ENCODE results near the gene EML1.
A peak's percentile ranks its signal among the peaks of the same experiment; 100 is the strongest.

The EML1 gene

GRCh38 chr14:99793213-99794150 lies at the start of gene EML1:
Gene EML1, plus strand, starts transcription at chr14:99793413. Its CDS starts 64 bp downstream, at chr14:99793477.
- DNase-seq = peak in 1 of 2 experiments; percentile 21

- no peak for DNase-seq
Measured at GRCh38 chr14:99744199-99744872, 48.9 kb upstream of the EML1 start.

- DNase-seq = no peak
Measured at GRCh38 chr14:99744873-99745224, 48.4 kb upstream of the EML1 start.

GRCh38 chr14:99745307-99745951 lies 47.8 kb upstream of the EML1 start:
- DNase-seq = no peak

GRCh38 chr14:99747167-99747566 lies 46.0 kb upstream of the EML1 start:
- DNase-seq = no peak

- no peak for DNase-seq
Measured at GRCh38 chr14:99747582-99748330, 45.5 kb upstream of the EML1 start.

- DNase-seq = no peak
Measured at GRCh38 chr14:99748529-99748928, 44.7 kb upstream of the EML1 start.

DNA sequence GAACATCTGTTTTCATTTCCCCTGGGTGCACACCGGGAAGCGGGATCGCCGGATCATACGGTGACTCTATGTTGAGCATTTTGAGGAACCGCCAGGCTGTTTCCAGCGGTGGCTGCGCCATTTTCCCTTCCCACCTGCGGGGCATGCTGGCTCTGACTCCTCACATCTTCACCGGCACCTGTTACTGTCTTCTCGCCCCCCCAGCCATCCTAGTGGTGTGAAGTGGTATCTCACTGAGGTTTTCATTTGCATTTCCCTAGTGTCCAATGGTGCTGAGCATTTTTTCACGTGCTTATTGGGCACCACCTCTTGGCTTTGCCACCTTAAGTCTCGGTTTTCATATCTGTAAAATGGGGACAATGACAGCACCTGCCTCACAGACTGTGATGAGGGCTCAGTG lies 44.1 kb upstream of the EML1 start:
- no peak for DNase-seq

DNA sequence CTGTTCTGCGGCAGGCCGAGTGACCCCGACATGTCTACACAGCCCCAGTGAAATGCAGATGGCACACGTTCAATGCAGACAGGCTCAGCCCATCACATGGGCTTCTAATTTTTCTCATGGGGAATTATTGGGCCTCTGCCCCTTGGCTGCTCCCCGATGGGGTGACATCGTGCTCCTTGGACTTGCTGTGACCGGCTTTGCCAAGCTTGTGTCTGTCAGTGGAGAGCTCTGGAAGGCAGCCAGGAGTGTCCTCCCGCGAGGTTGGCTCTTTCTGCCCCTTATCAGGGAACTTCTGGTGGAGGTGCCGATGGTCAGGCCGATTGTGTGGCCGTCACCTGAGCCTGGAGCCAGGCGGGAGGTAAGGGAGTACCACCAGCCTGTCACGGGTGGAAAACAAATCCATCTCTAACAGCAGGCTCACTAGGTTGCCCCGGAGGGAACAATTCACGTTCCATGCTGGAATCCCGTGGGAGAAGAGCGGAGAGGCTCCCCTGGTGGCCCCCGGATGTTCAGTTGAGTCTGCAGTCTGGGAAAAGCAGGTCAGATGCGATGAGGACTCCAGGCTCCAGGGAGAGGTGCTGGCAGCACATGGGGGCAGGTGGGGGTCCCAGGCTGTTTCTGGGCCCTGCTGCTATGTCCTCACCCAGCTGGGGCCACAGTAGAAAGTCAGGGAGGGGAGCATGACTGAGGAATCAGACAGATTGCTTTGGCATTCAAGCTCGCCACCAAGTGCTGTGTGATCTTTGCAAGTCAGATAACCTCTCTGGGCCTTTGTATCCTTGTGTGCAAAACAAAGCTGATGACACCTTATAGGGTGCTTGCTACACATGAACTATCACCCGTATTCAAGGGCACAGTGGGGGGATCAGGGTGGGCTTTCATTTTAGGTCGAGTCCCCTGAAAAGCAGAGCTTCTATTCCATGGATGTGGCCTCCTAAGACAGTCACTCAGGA lies 43.2 kb upstream of the EML1 start:
- no peak for DNase-seq

DNA sequence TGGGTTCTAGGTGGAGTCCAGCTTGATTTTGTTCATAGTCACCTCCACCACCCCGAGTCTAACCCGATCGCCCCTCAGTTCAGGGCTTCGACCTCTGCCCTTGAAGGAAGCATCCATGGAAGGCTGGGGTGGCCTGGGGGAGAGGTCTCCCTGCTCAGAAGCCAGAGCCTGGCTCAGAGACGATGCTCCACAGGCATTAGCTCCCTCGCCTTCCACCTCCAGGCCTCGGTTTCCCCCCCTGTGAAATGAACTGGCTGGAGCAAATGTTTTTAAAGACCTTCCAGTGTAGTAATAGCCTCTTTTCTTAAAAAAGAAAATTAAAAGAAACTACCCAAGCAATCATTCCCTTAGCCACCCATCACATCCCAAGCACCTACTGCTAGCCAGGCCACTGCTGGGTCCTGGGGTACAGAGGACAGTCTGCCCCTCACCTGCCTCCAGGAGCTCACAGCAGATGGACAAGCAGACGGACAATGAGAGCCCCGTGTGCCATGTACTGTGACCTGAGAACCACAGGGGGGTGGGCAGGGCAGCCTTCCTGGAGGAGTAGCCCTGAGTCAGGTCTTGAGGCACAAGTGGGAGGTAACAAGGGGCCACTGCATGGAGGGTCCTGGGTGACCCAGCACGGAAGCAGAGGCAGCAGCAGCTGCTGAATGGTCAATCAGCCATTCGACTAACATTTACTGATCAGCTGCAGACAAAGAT lies 42.3 kb upstream of the EML1 start:
- DNase-seq = no peak

GRCh38 chr14:99751539-99752485 lies 41.4 kb upstream of the EML1 start:
- DNase-seq = no peak

GRCh38 chr14:99752486-99753121 lies 40.6 kb upstream of the EML1 start:
- no peak for DNase-seq

GRCh38 chr14:99753225-99754140 lies 39.7 kb upstream of the EML1 start:
- no peak for DNase-seq

GRCh38 chr14:99754141-99755067 lies 38.8 kb upstream of the EML1 start:
- no peak for DNase-seq

GRCh38 chr14:99755068-99755405 lies 38.2 kb upstream of the EML1 start:
- DNase-seq = no peak

DNA sequence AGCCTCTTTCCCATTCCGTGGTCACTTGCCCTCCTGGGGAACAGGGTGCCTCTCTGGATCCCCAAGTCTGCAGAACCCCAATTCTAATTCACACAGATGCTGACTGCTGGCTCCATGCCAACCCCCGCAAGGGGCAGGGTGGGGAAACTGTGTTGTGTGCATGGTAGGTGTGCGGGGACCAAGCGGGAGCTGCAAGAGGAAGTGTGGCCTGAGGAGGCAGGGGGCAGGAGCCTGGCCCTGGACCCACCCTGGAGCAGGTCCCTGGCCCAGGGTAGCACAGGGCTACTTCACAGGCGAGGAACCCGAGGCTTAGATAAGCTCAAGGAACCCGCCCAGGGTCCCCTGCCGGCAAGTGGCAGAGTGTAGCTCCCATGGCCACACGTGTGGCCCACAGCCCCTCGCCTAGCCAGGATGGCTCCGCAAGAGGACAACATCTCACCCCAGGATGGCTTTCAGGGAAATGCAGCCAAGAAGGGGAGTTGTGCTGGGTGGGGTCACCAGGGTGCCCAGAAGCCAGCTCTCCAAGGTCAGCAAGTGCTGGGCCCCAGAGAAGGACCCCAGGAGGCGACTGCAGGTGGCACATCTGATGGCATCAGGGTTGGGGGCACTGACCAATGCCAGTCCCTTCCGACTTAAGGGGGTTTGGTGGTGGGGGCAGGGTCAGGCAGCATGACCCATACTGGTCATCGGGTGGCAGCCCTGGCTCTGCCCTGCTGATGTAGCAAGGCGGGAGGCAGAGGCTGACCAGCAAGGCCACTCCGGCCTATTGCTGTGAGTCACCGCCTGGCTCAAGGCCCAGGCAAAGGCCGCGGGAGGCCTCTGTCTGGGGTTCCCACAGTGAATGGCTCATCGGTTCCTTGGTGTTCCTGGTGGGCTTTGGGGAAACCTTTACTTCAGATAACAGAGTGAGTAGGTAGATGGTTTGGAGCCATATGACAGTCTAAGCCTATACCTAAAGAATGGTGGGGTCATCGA lies 37.3 kb upstream of the EML1 start:
- no peak for DNase-seq

Measured in SHP77 (cell line).